Prostate gland (tissue), 2 donors: ENCODE data around the gene ERN2. TPM values are rescaled to one million over a fixed set of nuclear protein-coding genes. Genes with fewer than 3 reads are reported as not detected.

ENCODE experiments used
- DNase-seq: peaks from one replicate; pipeline ENCODE4 v3.0.0-alpha.2; 2019; ENCODE audit warnings: low spot score
- H3K27ac ChIP-seq, 2 donors: fragments of 200-600 bp; sonication (generic); 2 replicates each; pipeline ENCODE4 v1.5.1; 2017 to 2019
- H3K27me3 ChIP-seq: fragments of 200-600 bp; sonication (generic); replicated peaks from 2 replicates; pipeline ENCODE4 v1.5.1; 2019; ENCODE audit not compliant: insufficient read depth
- H3K36me3 ChIP-seq, 2 donors: fragments of 200-600 bp; sonication (generic); 1 replicate in 1 of 2; 2 replicates in 1 of 2; pipeline versions ENCODE4 v1.5.1 to v1.8.1; 2017 to 2019
- H3K4me1 ChIP-seq: fragments of 200-600 bp; sonication (generic); replicated peaks from 2 replicates; pipeline ENCODE4 v1.5.1; 2019
- H3K4me3 ChIP-seq, 2 donors: fragments of 200-600 bp; sonication (generic); 2 replicates each; pipeline ENCODE4 v1.5.1; 2017 to 2019
- H3K9me3 ChIP-seq: fragments of 200-600 bp; sonication (generic); 2 replicates; pipeline ENCODE4 v1.5.1; 2017
- CTCF ChIP-seq, 4 experiments: fragments of 200-600 bp in 2 of 4; fragments of 450-650 bp in 2 of 4; sonication (generic) in 2 of 4; IDR thresholded peaks; 1 replicate in 3 of 4; 2 replicates in 1 of 4; pipeline ENCODE4 v1.5.1; 2016 to 2019; ENCODE audit warnings: antibody characterized with exemption in 4 of 4, mild to moderate bottlenecking in 2 of 4, moderate library complexity in 2 of 4
- POLR2A ChIP-seq: fragments of 450-650 bp; IDR thresholded peaks from one replicate; pipeline ENCODE4 v1.6.1; 2016; ENCODE audit warnings: antibody characterized with exemption, mild to moderate bottlenecking
- POLR2AphosphoS5 ChIP-seq: sonication (generic); formaldehyde crosslinking; IDR thresholded peaks from one replicate; pipeline ENCODE4 v1.6.1; 2017; ENCODE audit warnings: antibody characterized with exemption
- WGBS: methylation state at CpG from one replicate; pipeline ENCODE4 v1.1.5; 2018; 5-methylcytosine and 5-hydroxymethylcytosine counted together
- intact Hi-C: fragments of 100-400 bp; cut with DNase I; formaldehyde crosslinking; loops from one replicate; pipeline ENCODE4 v1.14.2; 2022
- total RNA-seq, 2 donors: library from RNA; depleted of rRNA; stranded (reverse); fragments of >200 nt; gene quantifications; one replicate each; pipeline ENCODE4 v1.1.0, GENCODE V29; 2016

Gene ERN2
- total RNA-seq, 2 donors from 2014 or later: 2.9 to 6.0 TPM

- intact Hi-C loops: no loop called here
These were observed 3.5 kb upstream of the ERN2 start for GRCh38 chr16:23716484-23716883.

GRCh38 chr16:23711785-23712184 is 1.2 kb downstream of the ERN2 start:
- no peak overlapping the region for H3K4me3 ChIP-seq

More at GRCh38 chr16:23716484-23716883, 3.5 kb upstream of the ERN2 start:
- Histone ChIP-seq H3K27ac (no peak overlapping the region), H3K36me3 (no peaks in the 10 kb centered on the region), H3K9me3 (no peaks in the 10 kb centered on the region), H3K4me1 (no peaks in the 10 kb centered on the region), H3K4me3 (no peak overlapping the region), H3K27me3 (peaks cover 9% of the 10 kb centered on the region)
- TF ChIP-seq POLR2AphosphoS5 (no peak), POLR2A (no peak), CTCF (IDR thresholded peaks at IDR 0.05) (no peak)
- no peak for DNase-seq
- WGBS: 78% methylated on average over 5 of the region's 5 CpGs

GRCh38 chr16:23710504-23710903 is 2.5 kb downstream of the ERN2 start:
- Histone ChIP-seq H3K36me3 (no peaks in the 10 kb centered on the region), H3K4me1 (no peaks in the 10 kb centered on the region), H3K4me3 (no peak overlapping the region), H3K9me3 (no peaks in the 10 kb centered on the region), H3K27me3 (peaks cover 9% of the 10 kb centered on the region), H3K27ac (no peak overlapping the region)
- intact Hi-C loops: no loop called here
- WGBS: 91% methylated on average over 3 of the region's 3 CpGs
- no peak for TF ChIP-seq POLR2AphosphoS5
- TF ChIP-seq CTCF (IDR thresholded peaks at IDR 0.05): no peak
- no peak for TF ChIP-seq POLR2A
- DNase-seq: no peak

More at GRCh38 chr16:23711785-23712184, 1.2 kb downstream of the ERN2 start:
- 67% methylated on average over 4 of the region's 4 CpGs for WGBS
- TF ChIP-seq POLR2A (no peak), POLR2AphosphoS5 (no peak), CTCF (IDR thresholded peaks at IDR 0.05) (no peak)
- no peaks in the 10 kb centered on the region for H3K36me3 ChIP-seq
- no peaks in the 10 kb centered on the region for H3K4me1 ChIP-seq
- H3K27ac ChIP-seq: no peak overlapping the region
- H3K27me3 ChIP-seq: peaks cover 9% of the 10 kb centered on the region
- H3K9me3 ChIP-seq: no peaks in the 10 kb centered on the region
- no peak for DNase-seq
- intact Hi-C loops: no loop called here

- intact Hi-C loops: no loop called here
- Histone ChIP-seq H3K27me3 (peaks cover 9% of the 10 kb centered on the region), H3K36me3 (no peaks in the 10 kb centered on the region), H3K4me3 (no peak overlapping the region), H3K4me1 (no peaks in the 10 kb centered on the region), H3K27ac (no peak overlapping the region), H3K9me3 (no peaks in the 10 kb centered on the region)
- TF ChIP-seq CTCF (IDR thresholded peaks at IDR 0.05) (no peak), POLR2A (no peak), POLR2AphosphoS5 (no peak)
- DNase-seq: no peak
- whole genome bisulfite sequencing: 85% methylated on average over 2 of the region's 2 CpGs
These were observed 3.0 kb downstream of the ERN2 start for GRCh38 chr16:23710008-23710407.

- H3K27ac ChIP-seq: no peak overlapping the region
- H3K4me3 ChIP-seq: no peak overlapping the region
- no peaks in the 10 kb centered on the region for H3K4me1 ChIP-seq
- DNase-seq: no peak
- no peaks in the 10 kb centered on the region for H3K36me3 ChIP-seq
- H3K27me3 ChIP-seq: peaks cover 9% of the 10 kb centered on the region
- no peak for TF ChIP-seq POLR2AphosphoS5
- TF ChIP-seq POLR2A: no peak
- no peak for TF ChIP-seq CTCF (IDR thresholded peaks at IDR 0.05)
- intact Hi-C loops: no loop called here
- H3K9me3 ChIP-seq: no peaks in the 10 kb centered on the region
These were observed 3.5 kb downstream of the ERN2 start for GRCh38 chr16:23709536-23709935.
